ENCODE data around the gene ARHGAP18.

The ARHGAP18 gene

DNA sequence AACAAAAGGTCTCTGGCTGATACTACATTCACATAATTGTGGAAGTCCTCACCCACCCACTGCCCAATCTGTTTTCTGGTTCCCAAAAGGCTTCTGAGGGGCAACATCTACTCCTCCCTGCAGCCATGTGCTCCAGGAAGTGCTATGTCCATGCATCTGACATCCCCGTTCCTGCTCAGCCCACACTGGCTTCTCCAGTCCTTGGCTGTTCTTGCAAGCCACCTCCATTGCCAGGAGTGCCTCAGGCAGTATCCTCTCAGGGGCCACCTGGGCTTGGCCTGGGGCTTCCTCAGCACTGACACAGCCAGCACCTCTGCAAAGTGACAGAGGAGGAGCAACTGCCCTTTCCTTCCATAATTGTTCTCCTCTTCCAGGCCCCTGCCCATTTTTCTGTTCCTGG is 18.3 kb downstream of the ARHGAP18 start:
- no peak overlapping the region for H3K4me3 ChIP-seq (ENCODE audit: insufficient read length, low read depth)
- DNase-seq (ENCODE audit: low read depth, low spot score), result no peak
- no peaks in the 10 kb centered on the region for H3K27me3 ChIP-seq (ENCODE audit: insufficient read depth, insufficient read length)
- H3K4me1 ChIP-seq (ENCODE audit: insufficient read depth, insufficient read length), result no peaks in the 10 kb centered on the region
- no peaks in the 10 kb centered on the region for H3K9me3 ChIP-seq (ENCODE audit: insufficient read depth, low read length)
- no peaks in the 10 kb centered on the region for H3K36me3 ChIP-seq (ENCODE audit: insufficient read depth, insufficient read length, low read length)
- H3K9ac ChIP-seq (ENCODE audit: insufficient read length, low read depth), result no peak overlapping the region
- TF ChIP-seq YY1 (IDR thresholded peaks at IDR 0.05; ENCODE audit: insufficient read depth, insufficient read length), result no peak

DNA sequence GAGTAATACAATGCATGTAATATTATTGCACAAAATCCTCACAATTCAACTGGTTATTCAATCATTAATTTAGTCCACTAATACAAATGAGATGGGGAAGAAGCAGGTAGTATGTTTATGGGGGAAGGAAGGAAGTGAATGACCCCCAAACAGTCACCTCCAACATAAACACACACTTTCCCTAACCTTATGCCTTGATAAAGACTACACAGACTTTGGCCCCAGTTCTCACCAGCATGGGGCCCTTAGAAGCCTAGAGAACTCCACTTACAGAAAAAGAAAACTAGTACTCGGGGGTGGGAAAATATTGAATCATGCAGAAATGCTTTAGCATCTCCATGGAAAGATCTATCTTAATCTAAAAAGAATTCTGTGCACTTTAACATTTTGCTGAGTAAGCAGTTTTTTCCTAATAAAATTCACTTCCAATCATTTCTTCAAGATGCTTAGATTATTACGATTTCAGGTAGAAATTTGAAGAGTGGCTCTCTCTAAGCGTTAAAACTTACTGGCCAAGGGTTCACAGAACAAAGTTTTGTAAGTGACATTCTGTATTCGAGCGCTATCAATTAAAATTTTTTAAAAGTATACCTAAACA is 18.8 kb downstream of the ARHGAP18 start:
- H3K4me1 ChIP-seq (ENCODE audit: insufficient read depth, insufficient read length), result no peaks in the 10 kb centered on the region
- TF ChIP-seq SUZ12 (IDR thresholded peaks at IDR 0.05; ENCODE audit: extremely low read depth, insufficient read depth, insufficient read length) (no peak), YY1 (IDR thresholded peaks at IDR 0.05; ENCODE audit: insufficient read depth, insufficient read length) (no peak), ZNF274 (IDR thresholded peaks at IDR 0.05; ENCODE audit: low read depth, low read length) (no peak)
- DNase-seq (ENCODE audit: low read depth, low spot score), result no peak

DNA sequence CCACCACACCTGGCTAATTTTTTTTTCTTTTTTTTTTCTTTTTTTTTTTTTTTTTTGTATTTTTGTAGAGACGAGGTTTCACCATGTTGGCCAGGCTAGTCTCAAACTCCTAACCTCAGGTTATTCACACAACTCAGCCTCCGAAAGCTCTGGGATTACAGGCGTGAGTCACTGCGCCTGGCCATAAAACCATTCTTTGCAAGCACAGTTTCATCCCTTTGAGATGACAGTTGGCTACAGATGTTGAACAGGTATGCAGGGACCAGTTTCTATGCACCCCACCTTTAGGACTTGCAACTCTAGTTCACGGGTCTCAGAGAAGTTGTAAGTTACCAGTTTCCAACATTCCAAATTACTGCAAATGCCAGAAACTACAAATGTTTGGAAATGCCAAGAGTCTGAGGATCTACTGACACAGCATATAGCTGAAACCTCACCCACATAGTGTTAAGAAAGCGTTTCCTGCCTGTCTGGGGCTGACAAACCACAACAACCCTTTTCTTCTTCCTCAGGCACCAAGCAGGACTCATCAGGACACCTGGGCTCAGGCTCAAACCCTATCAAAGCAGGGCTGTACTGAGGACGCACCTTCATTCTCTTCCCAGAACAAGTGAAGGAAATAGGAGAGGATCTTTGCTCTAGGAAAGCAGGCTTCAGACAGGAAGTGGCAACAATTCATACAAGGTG is 22.9 kb downstream of the ARHGAP18 start:
- H3K9ac ChIP-seq (ENCODE audit: insufficient read length, low read depth), result no peak overlapping the region
- DNase-seq (ENCODE audit: low read depth, low spot score), result no peak

More for the DNA sequence above, 18.8 kb downstream of the ARHGAP18 start:
- H3K4me3 ChIP-seq (ENCODE audit: insufficient read length, low read depth), result no peak overlapping the region
- H3K9ac ChIP-seq (ENCODE audit: insufficient read length, low read depth), result no peak overlapping the region
- no peaks in the 10 kb centered on the region for H3K27me3 ChIP-seq (ENCODE audit: insufficient read depth, insufficient read length)
- no peaks in the 10 kb centered on the region for H3K36me3 ChIP-seq (ENCODE audit: insufficient read depth, insufficient read length, low read length)
- H3K9me3 ChIP-seq (ENCODE audit: insufficient read depth, low read length), result no peaks in the 10 kb centered on the region

DNA sequence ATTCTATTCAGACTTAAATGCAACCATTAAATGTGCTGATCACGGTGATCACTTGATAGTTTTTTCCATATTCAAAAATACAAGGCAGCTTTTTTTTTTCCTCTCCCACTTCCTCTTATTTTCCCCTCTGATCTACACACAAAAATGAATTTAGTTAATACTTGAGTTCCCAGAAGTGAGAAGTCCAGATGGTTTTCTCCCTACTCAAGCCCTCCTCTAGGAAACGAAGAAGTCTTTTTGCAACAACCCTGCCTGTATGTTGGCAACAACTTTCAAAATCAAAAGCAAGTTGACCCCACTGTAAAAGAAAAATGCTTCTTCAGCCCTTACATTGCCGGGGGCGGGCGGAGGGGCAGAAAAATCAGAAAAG is 24.3 kb downstream of the ARHGAP18 start:
- no peak for TF ChIP-seq ZNF274 (IDR thresholded peaks at IDR 0.05; ENCODE audit: low read depth, low read length)
- TF ChIP-seq SUZ12 (IDR thresholded peaks at IDR 0.05; ENCODE audit: extremely low read depth, insufficient read depth, insufficient read length), result no peak
- no peak for TF ChIP-seq YY1 (IDR thresholded peaks at IDR 0.05; ENCODE audit: insufficient read depth, insufficient read length)
- Histone ChIP-seq H3K9me3 (ENCODE audit: insufficient read depth, low read length) (no peaks in the 10 kb centered on the region), H3K4me3 (ENCODE audit: insufficient read length, low read depth) (no peak overlapping the region), H3K36me3 (ENCODE audit: insufficient read depth, insufficient read length, low read length) (no peaks in the 10 kb centered on the region), H3K9ac (ENCODE audit: insufficient read length, low read depth) (no peak overlapping the region), H3K27me3 (ENCODE audit: insufficient read depth, insufficient read length) (no peaks in the 10 kb centered on the region), H3K4me1 (ENCODE audit: insufficient read depth, insufficient read length) (peaks cover 3% of the 10 kb centered on the region)
- DNase-seq (ENCODE audit: low read depth, low spot score), result no peak

More for the DNA sequence above, 22.9 kb downstream of the ARHGAP18 start:
- Histone ChIP-seq H3K36me3 (ENCODE audit: insufficient read depth, insufficient read length, low read length) (no peaks in the 10 kb centered on the region), H3K9me3 (ENCODE audit: insufficient read depth, low read length) (no peaks in the 10 kb centered on the region), H3K27me3 (ENCODE audit: insufficient read depth, insufficient read length) (no peaks in the 10 kb centered on the region), H3K4me1 (ENCODE audit: insufficient read depth, insufficient read length) (peaks cover 3% of the 10 kb centered on the region), H3K4me3 (ENCODE audit: insufficient read length, low read depth) (no peak overlapping the region)
- TF ChIP-seq ZNF274 (IDR thresholded peaks at IDR 0.05; ENCODE audit: low read depth, low read length), result no peak
- TF ChIP-seq SUZ12 (IDR thresholded peaks at IDR 0.05; ENCODE audit: extremely low read depth, insufficient read depth, insufficient read length), result no peak
- TF ChIP-seq YY1 (IDR thresholded peaks at IDR 0.05; ENCODE audit: insufficient read depth, insufficient read length), result no peak

DNA sequence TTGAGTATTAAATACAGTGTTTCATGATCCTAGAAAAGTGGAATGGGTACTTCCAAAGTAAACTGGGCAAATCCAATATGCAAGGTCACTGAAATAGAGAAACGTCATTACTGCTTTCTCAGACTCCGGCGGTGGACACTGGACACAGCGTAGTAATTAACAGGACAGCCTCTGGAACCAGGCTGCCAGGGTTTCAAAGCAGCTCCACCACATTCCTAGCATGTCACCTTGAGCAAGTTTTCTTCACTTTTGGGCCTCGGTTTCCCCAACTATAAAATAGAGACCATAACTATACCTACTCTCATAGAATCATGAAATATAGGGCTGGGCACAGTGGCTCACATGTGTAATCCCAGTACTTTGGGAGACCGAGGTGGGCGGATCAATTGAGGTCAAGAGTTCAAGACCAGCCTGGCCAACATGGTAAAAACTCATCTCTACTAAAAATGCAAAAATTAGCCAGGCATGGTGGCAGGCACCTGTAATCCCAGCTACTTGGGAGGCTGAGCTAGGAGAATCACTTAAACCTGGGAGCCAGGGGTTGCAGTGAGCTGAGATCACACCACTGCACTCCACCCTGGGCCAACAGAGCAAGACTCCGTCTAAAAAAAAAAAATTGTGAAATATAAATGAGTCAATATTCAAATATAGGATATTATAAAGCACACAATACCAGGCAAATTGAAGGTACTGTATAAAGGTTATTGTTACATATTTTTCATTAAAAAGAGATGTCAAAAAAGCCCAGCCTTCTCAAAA is 24.9 kb downstream of the ARHGAP18 start:
- no peak for TF ChIP-seq YY1 (IDR thresholded peaks at IDR 0.05; ENCODE audit: insufficient read depth, insufficient read length)
- no peak overlapping the region for H3K9ac ChIP-seq (ENCODE audit: insufficient read length, low read depth)
- H3K4me1 ChIP-seq (ENCODE audit: insufficient read depth, insufficient read length), result peaks cover 3% of the 10 kb centered on the region
- DNase-seq (ENCODE audit: low read depth, low spot score), result no peak
- H3K4me3 ChIP-seq (ENCODE audit: insufficient read length, low read depth), result no peak overlapping the region
- no peaks in the 10 kb centered on the region for H3K27me3 ChIP-seq (ENCODE audit: insufficient read depth, insufficient read length)
- no peaks in the 10 kb centered on the region for H3K36me3 ChIP-seq (ENCODE audit: insufficient read depth, insufficient read length, low read length)
- H3K9me3 ChIP-seq (ENCODE audit: insufficient read depth, low read length), result no peaks in the 10 kb centered on the region

DNA sequence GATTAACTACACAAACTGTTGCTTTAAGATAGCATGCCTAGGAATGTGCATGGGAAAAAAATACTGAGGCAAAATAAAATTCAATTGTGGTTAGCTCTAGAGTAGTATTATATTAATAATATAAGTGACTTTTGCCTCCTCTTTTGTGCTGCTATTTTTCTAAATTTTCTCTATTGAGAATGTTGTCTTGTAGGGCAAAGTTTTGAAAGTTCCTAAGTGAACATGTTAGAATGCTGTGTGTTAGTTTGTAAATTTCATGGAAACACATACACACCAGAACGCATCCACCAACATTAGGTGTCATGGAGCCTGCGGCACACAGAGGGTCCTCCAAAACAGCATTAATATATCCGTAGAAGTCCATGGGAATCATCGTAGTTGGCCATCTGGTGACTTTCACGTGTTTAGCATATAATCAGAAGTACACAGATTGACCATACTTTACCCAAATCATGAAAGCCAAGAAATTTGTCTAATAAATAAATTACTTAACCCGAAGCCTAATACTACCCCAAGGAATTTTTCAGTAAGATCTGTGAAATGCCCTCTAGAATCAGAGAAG is 25.6 kb downstream of the ARHGAP18 start:
- Histone ChIP-seq H3K9me3 (ENCODE audit: insufficient read depth, low read length) (no peaks in the 10 kb centered on the region), H3K27me3 (ENCODE audit: insufficient read depth, insufficient read length) (no peaks in the 10 kb centered on the region), H3K4me1 (ENCODE audit: insufficient read depth, insufficient read length) (peaks cover 3% of the 10 kb centered on the region), H3K9ac (ENCODE audit: insufficient read length, low read depth) (no peak overlapping the region), H3K36me3 (ENCODE audit: insufficient read depth, insufficient read length, low read length) (no peaks in the 10 kb centered on the region), H3K4me3 (ENCODE audit: insufficient read length, low read depth) (no peak overlapping the region)
- no peak for DNase-seq (ENCODE audit: low read depth, low spot score)
- TF ChIP-seq ZNF274 (IDR thresholded peaks at IDR 0.05; ENCODE audit: low read depth, low read length), result no peak
- TF ChIP-seq SUZ12 (IDR thresholded peaks at IDR 0.05; ENCODE audit: extremely low read depth, insufficient read depth, insufficient read length), result no peak
- no peak for TF ChIP-seq YY1 (IDR thresholded peaks at IDR 0.05; ENCODE audit: insufficient read depth, insufficient read length)
